GM23338 (cell line): ENCODE data around the gene WNT11. TPM values are rescaled to one million over a fixed set of nuclear protein-coding genes. Genes with fewer than 3 reads are reported as not detected.

Experiments used
- ATAC-seq: fragments of 200-7000 bp; cut with Tn5 transposase; 3 replicates; pipeline ENCODE4 v1.9.1; 2020
- DNase-seq: peaks from one replicate; pipeline ENCODE4 v3.0.0-alpha.2; 2015; ENCODE audit warnings: low spot score
- H2AFZ ChIP-seq: fragments of 200-600 bp; sonication (generic); 2 replicates; pipeline ENCODE4 v1.8.0; 2016; ENCODE audit warnings: antibody characterized with exemption, mild to moderate bottlenecking, moderate library complexity
- H3F3A ChIP-seq: fragments of 200-600 bp; sonication (generic); replicated peaks from 2 replicates; pipeline ENCODE4 v1.8.0; 2017; ENCODE audit warnings: antibody characterized with exemption, mixed run types, low read depth
- H3K27ac ChIP-seq: fragments of 200-600 bp; sonication (generic); 2 replicates; pipeline ENCODE4 v1.6.1; 2016; ENCODE audit warnings: low read depth
- H3K27me3 ChIP-seq: fragments of 200-600 bp; sonication (generic); 2 replicates; pipeline ENCODE4 v1.8.0; 2016; ENCODE audit warnings: mild to moderate bottlenecking, mixed run types, moderate library complexity; ENCODE audit not compliant: insufficient read depth
- H3K36me3 ChIP-seq: fragments of 200-600 bp; sonication (generic); 2 replicates; pipeline ENCODE4 v1.8.0; 2016; ENCODE audit warnings: mild to moderate bottlenecking; ENCODE audit not compliant: insufficient read depth
- H3K4me1 ChIP-seq: fragments of 200-600 bp; sonication (generic); 2 replicates; pipeline ENCODE4 v1.8.0; 2016; ENCODE audit warnings: mild to moderate bottlenecking, moderate library complexity; ENCODE audit not compliant: insufficient read depth
- H3K4me2 ChIP-seq: fragments of 200-600 bp; sonication (generic); 2 replicates; pipeline ENCODE4 v1.7.1; 2017; ENCODE audit warnings: mixed run types
- H3K4me3 ChIP-seq: fragments of 200-600 bp; sonication (generic); 2 replicates; pipeline ENCODE4 v1.6.1; 2016; ENCODE audit warnings: mixed run types
- H3K79me2 ChIP-seq: fragments of 200-600 bp; sonication (generic); replicated peaks from 2 replicates; pipeline ENCODE4 v1.8.0; 2017; ENCODE audit warnings: mild to moderate bottlenecking; ENCODE audit not compliant: insufficient read depth
- H3K9me2 ChIP-seq: fragments of 200-600 bp; sonication (generic); 2 replicates; pipeline ENCODE4 v1.8.0; 2017; ENCODE audit not compliant: insufficient read depth
- H4K20me1 ChIP-seq: fragments of 200-600 bp; sonication (generic); replicated peaks from 2 replicates; pipeline ENCODE4 v1.8.0; 2017; ENCODE audit warnings: mild to moderate bottlenecking; ENCODE audit not compliant: insufficient read depth
- H3K27ac Mint-ChIP-seq: 2 replicates; pipeline ENCODE4 v1.8.0; 2020; ENCODE audit warnings: inconsistent platforms, mild to moderate bottlenecking, moderate library complexity, mixed read lengths
- H3K27me3 Mint-ChIP-seq: 3 replicates; pipeline ENCODE4 v1.8.0; 2022; ENCODE audit warnings: low read depth, mild to moderate bottlenecking, moderate library complexity, mixed read lengths, inconsistent platforms; ENCODE audit not compliant: insufficient read depth, poor library complexity
- H3K36me3 Mint-ChIP-seq: 3 replicates; pipeline ENCODE4 v1.8.0; 2021; ENCODE audit warnings: low read depth, mild to moderate bottlenecking, inconsistent platforms, moderate library complexity, mixed read lengths
- H3K4me1 Mint-ChIP-seq: 3 replicates; pipeline ENCODE4 v1.8.0; 2020; ENCODE audit warnings: mild to moderate bottlenecking, inconsistent platforms, mixed read lengths
- H3K4me3 Mint-ChIP-seq: 3 replicates; pipeline ENCODE4 v1.8.0; 2021; ENCODE audit warnings: moderate library complexity, mild to moderate bottlenecking, inconsistent platforms, mixed read lengths
- H3K9me3 Mint-ChIP-seq: 3 replicates; pipeline ENCODE4 v1.8.0; 2020; ENCODE audit warnings: moderate library complexity, mild to moderate bottlenecking, inconsistent platforms, mixed read lengths
- CREB1 ChIP-seq: fragments of 250-450 bp; sonication (Bioruptor Pico); IDR thresholded peaks from 2 replicates; pipeline ENCODE4 v1.5.0; 2020; ENCODE audit warnings: low read depth, mild to moderate bottlenecking, moderate library complexity
- CTCF ChIP-seq, 2 experiments: fragments of 200-600 bp in 1 of 2; sonication (generic) in 1 of 2; conservative IDR thresholded peaks; 2 replicates each; pipeline versions ENCODE4 v1.5.1 to v1.6.1; 2016 to 2017; ENCODE audit warnings: antibody characterized with exemption in 2 of 2, low read depth in 2 of 2, mild to moderate bottlenecking in 2 of 2, moderate library complexity in 1 of 2
- ETS1 ChIP-seq: IDR thresholded peaks from 2 replicates; pipeline ENCODE4 v1.6.1; 2016; ENCODE audit warnings: antibody characterized with exemption
- EZH2 ChIP-seq: fragments of 200-600 bp; sonication (generic); IDR thresholded peaks from one replicate; pipeline ENCODE4 v1.8.0; 2017; ENCODE audit warnings: antibody characterized with exemption, mild to moderate bottlenecking, low read depth; ENCODE audit not compliant: unreplicated experiment
- EZH2phosphoT487 ChIP-seq: fragments of 200-600 bp; sonication (generic); IDR thresholded peaks from one replicate; pipeline ENCODE4 v1.8.1; 2018; ENCODE audit warnings: antibody characterized with exemption; ENCODE audit not compliant: unreplicated experiment
- JUNB ChIP-seq: IDR thresholded peaks from one replicate; pipeline ENCODE4 v1.6.1; 2016; ENCODE audit warnings: antibody characterized with exemption; ENCODE audit not compliant: unreplicated experiment
- NANOG ChIP-seq: IDR thresholded peaks from 2 replicates; pipeline ENCODE4 v1.6.1; 2016; ENCODE audit warnings: antibody characterized with exemption, borderline replicate concordance
- POLR2AphosphoS5 ChIP-seq: IDR thresholded peaks from 2 replicates; pipeline ENCODE4 v1.6.1; 2016; ENCODE audit warnings: antibody characterized with exemption, low read depth
- STAT1 ChIP-seq: IDR thresholded peaks from one replicate; pipeline ENCODE4 v1.6.1; 2016; ENCODE audit warnings: antibody characterized with exemption; ENCODE audit not compliant: unreplicated experiment
- ZNF114 ChIP-seq: fragments of 250-450 bp; sonication (Bioruptor Pico); IDR thresholded peaks from 2 replicates; pipeline ENCODE4 v1.5.0; 2020; ENCODE audit warnings: mild to moderate bottlenecking, moderate library complexity
- ZNF331 ChIP-seq: fragments of 250-450 bp; sonication (Bioruptor Pico); IDR thresholded peaks from 2 replicates; pipeline ENCODE4 v1.5.0; 2020; ENCODE audit warnings: low read depth, mild to moderate bottlenecking, moderate library complexity
- ZNF462 ChIP-seq: fragments of 250-450 bp; sonication (Bioruptor Pico); IDR thresholded peaks from 2 replicates; pipeline ENCODE4 v1.5.0; 2020; ENCODE audit warnings: mild to moderate bottlenecking, moderate library complexity
- polyA plus RNA-seq: library from polyadenylated mRNA; unstranded; fragments of >200 nt; fragmentation: Nextera tagmentation; extraction: Ambion mirVana; gene quantifications from 2 replicates; pipeline ENCODE4 v1.2.1, GENCODE V29; 2016
- total RNA-seq: library from RNA; depleted of rRNA; stranded (reverse); fragments of >200 nt; shearing (Covaris generic); gene quantifications from 2 replicates; pipeline ENCODE4 v1.2.3, GENCODE V29; 2014
- TF ChIP-seq, protein P1 (sequence below): IDR thresholded peaks from one replicate; pipeline ENCODE4 v1.6.1; 2018; ENCODE audit warnings: antibody characterized with exemption; ENCODE audit not compliant: unreplicated experiment

Gene WNT11
- total and polyA plus RNA-seq, 2 experiments from 2014 or later: 0.44 to 0.56 TPM

GRCh38 chr11:76244316-76244851 lies 38.1 kb upstream of the WNT11 start:
- H3F3A ChIP-seq: no peaks in the 10 kb centered on the region
- H3K36me3 ChIP-seq: no peaks in the 10 kb centered on the region
- ATAC-seq (no peak), DNase-seq (no peak)
- no peaks in the 10 kb centered on the region for H3K79me2 ChIP-seq
- peaks cover 10% of the 10 kb centered on the region; the same call in 1 of the 2 replicates for H3K4me1 ChIP-seq
- Mint-ChIP-seq H3K27ac (no peak overlapping the region), H3K9me3 (peaks cover 5% of the 10 kb centered on the region), H3K4me3 (no peak overlapping the region; the same call in 2 of the 3 replicates), H3K36me3 (peaks cover 3% of the 10 kb centered on the region; the same call in 1 of the 3 replicates), H3K4me1 (peaks cover 16% of the 10 kb centered on the region; the same call in 2 of the 3 replicates), H3K27me3 (peaks cover 27% of the 10 kb centered on the region)
- peak overlapping the region; percentile 78; the same call in 1 of the 2 replicates for H3K4me2 ChIP-seq
- no peak overlapping the region for H3K27ac ChIP-seq
- no peak overlapping the region for H2AFZ ChIP-seq
- H3K9me2 ChIP-seq: no peaks in the 10 kb centered on the region
- peak overlapping the region; percentile 52; the same call in 1 of the 2 replicates for H3K4me3 ChIP-seq
- TF ChIP-seq ZNF462 (no peak), EZH2phosphoT487 (no peak), CTCF (conservative IDR thresholded peaks at IDR 0.05; ENCODE audit: low read depth in 2 of 2) (no peak), JUNB (no peak), STAT1 (no peak), ZNF331 (CRISPR knock-in tag) (no peak), ZNF114 (CRISPR knock-in tag) (no peak), POLR2AphosphoS5 (no peak), CREB1 (CRISPR knock-in tag) (no peak), ETS1 (no peak), NANOG (no peak), EZH2 (no peak)
- TF ChIP-seq, protein P1, sequence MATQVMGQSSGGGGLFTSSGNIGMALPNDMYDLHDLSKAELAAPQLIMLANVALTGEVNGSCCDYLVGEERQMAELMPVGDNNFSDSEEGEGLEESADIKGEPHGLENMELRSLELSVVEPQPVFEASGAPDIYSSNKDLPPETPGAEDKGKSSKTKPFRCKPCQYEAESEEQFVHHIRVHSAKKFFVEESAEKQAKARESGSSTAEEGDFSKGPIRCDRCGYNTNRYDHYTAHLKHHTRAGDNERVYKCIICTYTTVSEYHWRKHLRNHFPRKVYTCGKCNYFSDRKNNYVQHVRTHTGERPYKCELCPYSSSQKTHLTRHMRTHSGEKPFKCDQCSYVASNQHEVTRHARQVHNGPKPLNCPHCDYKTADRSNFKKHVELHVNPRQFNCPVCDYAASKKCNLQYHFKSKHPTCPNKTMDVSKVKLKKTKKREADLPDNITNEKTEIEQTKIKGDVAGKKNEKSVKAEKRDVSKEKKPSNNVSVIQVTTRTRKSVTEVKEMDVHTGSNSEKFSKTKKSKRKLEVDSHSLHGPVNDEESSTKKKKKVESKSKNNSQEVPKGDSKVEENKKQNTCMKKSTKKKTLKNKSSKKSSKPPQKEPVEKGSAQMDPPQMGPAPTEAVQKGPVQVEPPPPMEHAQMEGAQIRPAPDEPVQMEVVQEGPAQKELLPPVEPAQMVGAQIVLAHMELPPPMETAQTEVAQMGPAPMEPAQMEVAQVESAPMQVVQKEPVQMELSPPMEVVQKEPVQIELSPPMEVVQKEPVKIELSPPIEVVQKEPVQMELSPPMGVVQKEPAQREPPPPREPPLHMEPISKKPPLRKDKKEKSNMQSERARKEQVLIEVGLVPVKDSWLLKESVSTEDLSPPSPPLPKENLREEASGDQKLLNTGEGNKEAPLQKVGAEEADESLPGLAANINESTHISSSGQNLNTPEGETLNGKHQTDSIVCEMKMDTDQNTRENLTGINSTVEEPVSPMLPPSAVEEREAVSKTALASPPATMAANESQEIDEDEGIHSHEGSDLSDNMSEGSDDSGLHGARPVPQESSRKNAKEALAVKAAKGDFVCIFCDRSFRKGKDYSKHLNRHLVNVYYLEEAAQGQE: no peak
- peaks cover 30% of the 10 kb centered on the region for H3K27me3 ChIP-seq
- H4K20me1 ChIP-seq: no peaks in the 10 kb centered on the region
